Stimulated activated CD8-positive, alpha-beta memory T cell treated with anti-CD3 and anti-CD28 coated beads, Interleukin-4, amount 100 ng/mL, for 24 hours (primary cell): ENCODE measurements around the gene LGALS16.
"Not testable (repeated sequence)": the region's sequence is repeated elsewhere in the genome, so short reads cannot be mapped to it uniquely, and the experiment has no call there.

ENCODE experiments used
- DNase-seq: peaks from one replicate; pipeline ENCODE4 v3.0.0-alpha.2; 2020; ENCODE audit warnings: low read depth

Gene LGALS16

GRCh38 chr19:39677961-39678889, 22.5 kb downstream of the LGALS16 start:
- no peak for DNase-seq

DNA sequence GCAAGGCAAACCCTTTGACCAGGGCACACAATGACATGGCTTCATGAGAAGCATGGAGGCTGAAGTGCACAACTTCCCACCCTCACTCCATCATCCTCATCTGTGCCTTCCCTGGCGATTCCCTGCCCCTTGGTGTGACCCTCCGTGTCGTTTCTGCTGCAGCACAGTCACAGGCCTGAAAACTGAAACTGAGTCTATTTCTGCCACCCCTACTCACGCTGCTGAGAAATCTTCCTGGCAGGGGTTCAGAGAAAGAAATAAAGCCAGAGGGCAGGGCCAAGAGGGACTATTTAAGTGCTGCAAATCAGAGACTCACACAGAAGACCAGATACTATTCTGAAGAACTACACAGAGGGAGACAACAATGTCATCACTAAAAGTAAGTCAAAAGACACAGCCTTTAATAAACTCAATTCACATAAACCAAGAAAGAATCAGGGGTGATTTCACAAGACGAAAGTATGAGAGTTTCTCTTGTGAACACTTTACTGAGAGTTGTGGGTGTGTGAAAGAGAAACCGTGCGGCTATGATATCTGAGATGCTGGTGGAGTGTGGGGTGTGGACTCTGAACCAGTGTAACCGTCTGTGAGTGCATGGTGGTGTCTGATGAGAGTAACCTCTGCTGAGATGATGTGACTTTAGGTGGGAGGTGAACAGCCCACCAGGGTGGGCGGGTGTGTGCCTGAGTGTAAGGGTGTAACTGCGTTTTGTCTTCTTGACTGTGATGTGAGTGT, 23.5 kb downstream of the LGALS16 start:
- DNase-seq, result peak; percentile 6

- DNase-seq, result peak; percentile 6
These were observed 24.1 kb downstream of the LGALS16 start for GRCh38 chr19:39679791-39680168.

DNA sequence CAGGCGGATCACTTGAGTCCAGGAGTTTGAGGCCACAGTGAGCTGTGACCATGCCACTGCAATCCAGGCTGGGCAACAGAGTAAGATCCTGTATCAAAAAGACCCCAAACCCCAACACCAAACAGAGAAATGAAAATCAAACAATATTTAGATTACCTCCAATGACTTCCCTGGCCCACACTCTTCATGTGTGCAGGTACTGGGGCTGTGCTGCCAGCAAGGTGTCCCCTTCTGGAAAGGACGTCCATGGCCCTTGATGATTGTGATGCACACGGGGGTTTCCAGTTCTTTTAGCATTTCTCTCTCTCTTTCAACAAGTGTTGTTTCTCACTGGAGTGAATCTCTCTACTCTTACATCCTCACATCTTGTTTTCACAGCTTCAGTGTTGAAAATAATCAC, 24.9 kb downstream of the LGALS16 start:
- DNase-seq, result no peak

DNA sequence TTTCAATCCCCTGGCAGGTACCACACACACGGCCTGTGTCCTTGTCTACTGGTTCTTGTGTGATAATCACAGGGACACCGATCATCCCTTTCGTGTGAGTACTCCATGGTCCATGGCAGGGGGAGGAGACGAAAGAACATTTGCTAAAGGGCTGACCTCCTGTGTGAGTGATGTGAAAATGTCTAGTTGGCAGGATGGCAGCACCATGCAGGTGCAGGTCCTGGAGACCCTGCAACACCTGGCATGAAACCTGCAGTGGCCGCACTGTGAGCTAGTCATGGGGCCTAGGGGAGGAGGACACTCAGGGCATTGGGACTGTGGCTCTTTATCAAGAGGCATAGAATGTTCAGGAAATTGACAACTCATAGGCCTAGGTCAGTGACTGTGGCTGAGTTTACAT, 25.7 kb downstream of the LGALS16 start:
- DNase-seq, result no peak

- DNase-seq, result no peak
These were observed 28.6 kb downstream of the LGALS16 start for GRCh38 chr19:39684267-39684666.

GRCh38 chr19:39686739-39687138, 31.0 kb downstream of the LGALS16 start:
- no peak for DNase-seq

- not testable (repeated sequence) for DNase-seq
These were observed 32.9 kb downstream of the LGALS16 start for GRCh38 chr19:39688637-39689036.

DNA sequence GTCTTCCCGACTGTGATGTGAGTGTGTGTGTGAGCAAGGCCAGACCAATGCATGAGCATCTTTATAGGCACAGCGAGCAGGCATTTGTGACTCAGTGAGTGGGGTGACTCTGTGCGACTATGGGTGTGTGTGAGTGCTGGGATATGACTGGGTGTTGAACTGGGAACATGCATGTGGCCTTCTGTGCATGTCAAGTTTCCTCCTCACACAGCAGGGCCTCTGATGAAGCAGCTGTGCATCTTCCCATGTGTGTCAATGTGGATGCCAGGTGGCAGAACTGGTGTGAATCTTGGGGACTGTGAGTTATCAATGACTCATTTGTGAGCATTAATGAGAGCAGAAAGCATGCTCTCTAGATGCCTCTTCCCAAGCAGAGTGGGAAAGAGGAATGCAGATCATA, 36.5 kb downstream of the LGALS16 start:
- no peak for DNase-seq

- DNase-seq, result no peak
These were observed 37.1 kb downstream of the LGALS16 start for GRCh38 chr19:39692822-39693221.

DNA sequence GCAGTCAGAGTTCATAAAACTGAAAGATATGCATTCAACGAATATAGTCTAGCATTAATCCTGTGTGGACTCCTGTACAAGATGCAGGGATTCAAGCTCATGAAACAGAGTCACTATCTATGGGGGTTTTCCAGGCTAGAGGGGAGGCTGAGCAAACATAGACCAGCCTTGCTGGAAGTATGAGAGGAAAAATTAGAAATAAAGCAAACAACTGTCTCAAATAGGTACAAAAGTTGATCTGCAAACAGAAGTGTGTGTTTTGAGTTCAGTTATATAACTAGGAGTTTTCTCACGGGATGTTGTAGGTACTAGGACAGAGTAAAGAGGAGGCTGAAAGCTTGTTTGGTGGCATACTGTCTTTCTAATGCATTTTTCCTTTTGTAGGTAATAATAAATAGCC, 40.0 kb downstream of the LGALS16 start:
- no peak for DNase-seq

- DNase-seq, result no peak
These were observed 40.7 kb downstream of the LGALS16 start for GRCh38 chr19:39696387-39696786.

DNA sequence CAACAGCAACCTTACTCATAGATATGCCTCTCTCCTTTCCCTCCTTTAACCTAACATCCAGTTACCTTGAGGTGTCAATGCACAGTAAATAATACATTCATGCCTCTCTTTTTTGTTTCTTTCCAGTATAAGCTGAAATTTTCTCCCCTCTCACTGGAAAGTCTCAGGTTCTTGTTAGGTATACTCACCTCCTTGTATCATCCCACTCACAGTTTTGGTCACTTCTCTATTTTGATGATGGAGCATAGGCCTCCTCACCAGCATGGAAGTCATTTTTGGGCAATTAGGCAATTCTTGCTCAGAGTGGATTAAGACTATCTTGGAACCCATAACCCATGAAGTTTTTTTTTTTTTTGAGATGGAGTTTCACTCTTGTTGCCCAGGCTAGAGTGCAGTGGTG, 42.8 kb downstream of the LGALS16 start:
- DNase-seq, result no peak

DNA sequence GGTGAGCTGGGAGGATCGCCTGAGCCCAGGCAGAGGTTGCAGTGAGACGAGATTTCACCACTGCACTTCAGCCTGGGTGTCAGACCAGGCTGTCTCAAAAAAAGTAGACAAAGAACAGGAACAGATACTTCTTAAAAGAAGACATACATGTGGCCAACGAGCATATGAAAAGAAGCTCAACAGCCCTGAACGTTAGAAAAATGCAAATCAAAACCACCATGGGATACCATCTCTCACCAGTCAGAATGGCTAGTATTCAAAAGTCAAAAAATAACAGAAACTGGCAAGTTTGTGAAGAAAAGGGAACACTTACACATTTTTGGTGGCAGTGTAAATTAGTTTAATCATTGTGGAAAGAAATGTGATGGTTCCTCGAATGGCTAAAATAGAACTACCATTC, 45.6 kb downstream of the LGALS16 start:
- no peak for DNase-seq

GRCh38 chr19:39704181-39705044, 48.7 kb downstream of the LGALS16 start, which contains the start of gene LGALS14:
Gene LGALS14 (plus strand): TSS chr19:39704481. CDS start chr19:39704529, 48 bp downstream.
- DNase-seq, result no peak

GRCh38 chr19:39705578-39706188, 50.0 kb downstream of the LGALS16 start:
- no peak for DNase-seq

GRCh38 chr19:39708594-39708993, 52.9 kb downstream of the LGALS16 start:
- no peak for DNase-seq

DNA sequence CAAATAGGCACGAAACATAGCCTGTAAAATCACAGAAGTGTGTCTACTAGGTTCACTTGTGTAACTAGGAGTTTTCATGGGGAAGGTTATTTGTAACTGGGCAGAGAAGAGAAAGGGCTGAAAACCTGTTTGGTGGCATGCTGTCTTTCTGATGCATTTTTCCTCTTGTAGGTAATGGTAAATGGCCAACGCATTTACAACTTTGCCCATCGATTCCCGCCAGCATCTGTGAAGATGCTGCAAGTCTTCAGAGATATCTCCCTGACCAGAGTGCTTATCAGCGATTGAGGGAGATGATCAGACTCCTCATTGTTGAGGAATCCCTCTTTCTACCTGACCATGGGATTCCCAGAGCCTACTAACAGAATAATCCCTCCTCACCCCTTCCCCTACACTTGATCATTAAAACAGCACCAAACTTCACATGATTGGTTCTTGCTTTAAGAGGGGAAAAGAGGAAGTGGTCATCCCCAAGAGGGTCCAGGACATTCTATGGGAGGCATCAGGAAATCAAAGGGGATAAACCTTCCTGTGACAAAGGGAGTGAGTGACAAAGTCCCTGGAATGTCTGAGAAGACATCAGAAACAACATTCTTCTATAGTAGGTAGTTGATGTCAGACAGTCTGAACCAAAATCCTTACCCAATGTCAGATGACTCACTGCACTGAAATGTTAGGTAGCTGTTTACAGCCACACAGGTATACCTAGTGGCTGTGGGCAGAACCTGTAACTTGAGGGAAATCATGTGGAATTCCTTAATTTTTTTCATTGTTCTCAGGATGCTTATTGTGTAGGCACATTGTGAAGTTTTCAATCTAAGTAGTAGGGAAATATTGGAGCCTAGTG, 53.5 kb downstream of the LGALS16 start:
- DNase-seq, result no peak
